ENCODE data around the gene KIAA0513.
A peak's percentile ranks its signal among the peaks of the same experiment; 100 is the strongest.

The KIAA0513 gene

DNA sequence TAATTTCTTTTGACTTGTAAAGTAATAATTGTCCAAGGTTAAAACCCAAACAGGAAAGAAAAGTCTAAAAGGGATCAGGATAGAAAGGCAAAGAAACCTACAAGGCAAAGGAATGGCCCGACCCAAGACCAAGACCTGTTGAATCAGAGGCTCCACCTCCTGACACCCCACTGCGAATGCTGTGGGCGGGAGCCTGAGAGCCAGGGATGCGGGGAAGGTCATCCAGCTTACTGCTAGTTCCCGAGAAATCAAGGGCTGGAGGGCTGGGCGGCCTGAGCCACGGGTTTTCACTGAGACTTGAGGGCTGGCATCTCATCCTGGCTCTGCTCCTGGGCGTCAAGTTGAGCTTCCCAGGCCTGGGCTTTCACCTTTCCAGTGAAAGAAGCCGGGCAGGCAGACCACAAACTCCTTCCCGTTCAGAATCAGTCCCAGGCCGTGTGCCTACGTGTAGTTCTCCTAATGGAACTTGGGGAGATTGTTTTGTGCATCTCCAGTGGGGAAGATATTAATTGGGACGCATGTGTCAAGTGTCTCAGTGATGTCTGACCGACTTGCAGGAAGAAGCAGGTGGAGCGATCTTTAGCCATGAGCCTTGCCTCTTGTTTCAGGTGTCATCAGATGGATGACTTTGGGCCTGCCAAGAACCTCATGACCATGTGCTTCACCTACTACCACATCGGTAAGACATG is 47.8 kb downstream of the KIAA0513 start:
- no peak for DNase-seq

DNA sequence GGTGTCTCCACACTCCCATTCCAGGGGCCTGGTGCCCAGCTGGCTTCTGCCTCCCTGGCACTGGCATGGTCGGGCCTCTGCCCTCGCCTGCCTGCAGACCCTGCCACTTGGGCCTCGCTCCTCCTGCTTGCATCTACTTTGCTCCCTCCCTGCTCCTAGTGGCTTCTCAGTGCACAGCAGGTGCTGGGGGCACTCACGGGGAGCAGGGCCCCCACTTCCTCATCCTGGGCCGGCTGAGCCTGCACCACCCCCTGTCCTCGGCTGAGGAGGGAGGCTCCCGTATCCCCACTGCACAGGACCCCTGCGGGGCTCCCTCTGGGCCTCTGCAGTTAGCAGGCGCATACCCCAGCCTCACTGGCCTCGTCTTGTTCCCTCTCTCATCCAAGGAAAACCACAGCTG is 49.4 kb downstream of the KIAA0513 start:
- DNase-seq, result no peak

GRCh38 chr16:85077576-85078125 is 50.1 kb downstream of the KIAA0513 start:
- DNase-seq, result no peak

DNA sequence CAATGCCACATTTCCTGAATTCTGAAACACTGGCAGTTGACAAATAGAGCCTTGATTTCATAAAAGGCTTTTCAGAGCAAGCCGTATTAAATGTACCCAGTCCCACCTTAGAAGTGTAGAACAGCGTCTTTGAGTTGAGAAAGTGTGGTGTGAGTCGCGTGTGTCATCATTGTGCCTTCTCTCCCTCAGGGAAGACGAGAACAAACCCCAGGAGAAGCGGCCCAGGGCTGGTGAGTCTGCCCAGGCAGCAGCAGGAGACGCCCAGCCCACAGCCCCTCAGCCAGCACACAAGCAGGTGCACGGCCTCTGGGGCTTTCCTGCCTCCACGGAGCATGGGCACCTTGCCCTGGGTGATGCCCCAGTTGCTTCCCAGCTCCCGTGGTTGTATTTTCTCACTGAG is 50.6 kb downstream of the KIAA0513 start:
- DNase-seq, result no peak

- DNase-seq, result no peak
These were observed 51.4 kb downstream of the KIAA0513 start for GRCh38 chr16:85078952-85079351.

DNA sequence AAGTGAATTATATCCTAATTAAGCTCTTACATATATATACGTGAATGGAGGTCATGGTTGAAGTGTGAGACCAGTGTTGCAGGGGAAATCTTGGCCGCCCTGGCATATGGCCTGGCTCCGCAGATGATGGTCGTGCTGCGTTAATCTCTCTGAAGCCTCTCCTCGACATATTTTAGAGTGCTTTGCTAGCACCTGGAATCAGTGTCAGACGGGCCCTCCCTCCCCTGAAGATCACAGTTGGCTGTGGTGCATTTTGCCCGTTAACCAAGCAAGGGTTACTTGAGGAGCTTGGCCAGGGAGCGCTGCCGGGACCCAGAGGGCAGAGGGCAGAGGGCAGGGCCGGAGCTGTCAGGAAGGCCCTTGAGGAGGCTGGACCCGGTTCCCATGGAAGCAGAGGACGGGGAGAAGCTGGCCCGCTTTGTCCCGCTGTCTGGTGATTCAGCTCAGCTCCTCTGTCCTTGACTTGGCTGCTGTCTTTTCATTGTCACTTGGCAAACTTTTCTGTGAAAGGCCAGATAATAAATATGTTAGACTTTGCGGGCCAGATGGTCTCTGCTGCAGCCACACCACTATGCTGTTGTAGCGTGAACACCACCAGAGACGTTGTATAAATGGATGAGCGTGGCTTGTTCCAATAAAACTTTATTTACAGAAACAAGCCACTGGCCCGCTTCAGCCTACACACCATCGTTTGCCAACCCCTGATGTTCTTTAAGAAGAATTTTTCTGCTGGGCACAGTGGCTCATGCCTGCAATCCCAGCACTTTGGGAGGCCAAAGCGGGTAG is 52.4 kb downstream of the KIAA0513 start:
- DNase-seq, result no peak

DNA sequence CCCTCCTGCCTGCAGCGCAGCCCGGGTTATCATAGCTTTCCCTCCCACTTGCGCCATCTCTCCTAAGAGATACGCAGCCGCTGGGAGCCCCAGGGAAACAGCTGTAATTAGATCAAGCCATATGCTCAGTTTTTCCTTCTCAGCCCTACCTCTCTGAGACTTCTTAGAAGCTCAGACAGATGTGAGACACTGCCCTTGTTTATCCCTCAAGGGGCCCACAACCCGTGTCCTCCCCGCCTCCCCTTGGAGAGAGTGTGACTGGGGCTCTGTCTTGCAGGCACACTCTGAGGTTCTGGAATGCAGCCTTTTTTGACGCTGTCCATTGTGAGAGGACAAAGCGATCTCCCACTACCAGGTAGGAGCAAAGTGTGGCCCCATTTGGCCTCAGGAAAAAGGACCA is 53.4 kb downstream of the KIAA0513 start:
- no peak for DNase-seq

- no peak for DNase-seq
These were observed 54.2 kb downstream of the KIAA0513 start for GRCh38 chr16:85081765-85082164.

GRCh38 chr16:85082173-85083050 is 54.8 kb downstream of the KIAA0513 start:
- no peak for DNase-seq

DNA sequence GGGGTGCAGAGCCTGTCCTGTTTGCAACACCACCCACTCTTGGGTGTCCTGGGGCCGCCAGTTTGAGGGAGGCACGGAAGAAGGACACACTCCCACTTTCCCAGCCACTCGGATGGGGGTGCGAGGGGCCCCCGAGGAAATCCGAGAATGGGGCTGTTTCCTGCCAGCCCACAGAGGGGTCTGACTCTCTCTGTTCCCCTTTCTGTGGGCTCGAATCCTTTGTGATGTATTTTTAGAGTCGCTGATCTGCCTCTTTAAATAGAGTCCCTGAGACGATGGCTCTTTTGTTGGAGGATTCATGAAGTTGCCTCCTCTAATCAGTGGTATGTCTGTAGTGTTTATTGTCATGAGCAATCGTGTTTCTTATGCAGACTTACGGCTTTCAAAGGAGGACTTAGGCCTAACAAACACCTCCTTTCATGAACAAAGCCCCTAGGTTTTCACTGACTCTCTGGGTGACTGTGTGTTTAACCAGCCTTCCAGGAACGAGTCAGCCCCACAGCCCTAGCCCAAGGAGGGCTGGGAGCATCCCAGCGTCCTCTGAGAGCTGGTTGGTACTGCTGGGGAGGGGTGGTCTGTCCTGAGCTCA is 55.5 kb downstream of the KIAA0513 start:
- DNase-seq, result no peak

DNA sequence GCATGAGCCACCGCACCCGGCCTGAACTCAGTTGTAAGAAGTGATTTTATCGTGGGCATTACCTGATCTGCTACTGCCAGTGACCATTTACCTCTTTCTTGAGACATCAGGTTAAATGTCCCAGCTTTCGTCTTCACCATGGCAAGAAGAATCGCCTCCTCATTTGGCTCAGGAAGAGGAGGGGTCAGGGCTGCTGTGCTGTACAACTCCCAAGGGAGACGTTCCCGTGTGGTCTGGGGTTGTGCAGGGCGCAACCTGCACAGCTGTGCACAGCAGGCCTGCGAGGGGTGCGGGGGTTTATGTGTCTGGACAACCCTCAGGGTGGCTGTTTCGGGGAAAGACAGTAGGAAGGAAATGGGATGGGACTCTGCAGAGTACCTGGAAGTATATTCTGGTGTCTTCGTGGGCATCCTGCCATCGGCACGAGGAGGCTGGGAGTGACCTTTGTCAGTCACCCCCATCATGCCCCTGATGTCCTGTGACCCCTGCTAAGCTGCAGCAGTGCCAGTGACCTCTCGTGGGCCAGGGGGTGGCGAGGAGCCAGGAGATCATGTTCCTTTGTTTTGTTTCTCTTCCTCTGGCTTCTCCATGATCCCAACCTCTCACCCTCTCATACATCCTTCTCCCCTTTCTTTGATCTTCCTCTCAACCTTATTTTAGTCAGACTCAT is 57.4 kb downstream of the KIAA0513 start:
- DNase-seq, result no peak

GRCh38 chr16:85085721-85086120 is 58.1 kb downstream of the KIAA0513 start:
- no peak for DNase-seq

- peak; percentile 71 for DNase-seq
These were observed 59.0 kb downstream of the KIAA0513 start for GRCh38 chr16:85086347-85087291.

DNA sequence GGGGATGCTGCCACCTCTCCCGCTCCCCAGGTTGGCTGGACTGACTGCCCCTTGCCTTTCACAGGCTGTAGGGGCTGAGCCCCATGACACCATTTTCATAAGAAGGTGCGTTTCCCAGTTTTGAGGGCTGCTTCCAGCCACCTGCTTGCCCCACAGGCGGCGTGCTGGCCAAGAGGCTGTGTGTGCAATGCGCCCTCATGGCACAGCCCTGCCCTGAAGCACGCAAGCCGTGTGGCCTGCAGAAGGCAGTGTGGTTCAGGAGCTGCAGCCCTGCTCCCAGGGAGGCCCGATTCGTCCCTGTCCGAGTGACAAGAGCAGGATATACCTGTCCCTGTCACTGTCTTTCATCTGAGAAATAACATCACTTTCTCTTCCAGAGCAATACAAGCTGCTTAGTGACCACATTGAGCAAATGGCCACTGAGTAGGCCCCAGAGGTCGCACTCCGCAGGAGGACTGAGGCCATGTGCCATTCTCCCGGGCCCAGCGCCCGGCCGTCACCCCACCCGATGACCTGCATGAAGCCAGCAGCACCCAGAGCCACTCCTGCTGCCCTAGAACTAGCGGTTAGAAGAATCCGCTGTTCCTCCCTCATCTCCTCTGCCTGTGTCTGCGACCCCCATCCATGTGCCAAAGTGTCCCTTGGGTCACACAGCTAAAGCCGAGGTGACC is 60.4 kb downstream of the KIAA0513 start:
- no peak for DNase-seq

DNA sequence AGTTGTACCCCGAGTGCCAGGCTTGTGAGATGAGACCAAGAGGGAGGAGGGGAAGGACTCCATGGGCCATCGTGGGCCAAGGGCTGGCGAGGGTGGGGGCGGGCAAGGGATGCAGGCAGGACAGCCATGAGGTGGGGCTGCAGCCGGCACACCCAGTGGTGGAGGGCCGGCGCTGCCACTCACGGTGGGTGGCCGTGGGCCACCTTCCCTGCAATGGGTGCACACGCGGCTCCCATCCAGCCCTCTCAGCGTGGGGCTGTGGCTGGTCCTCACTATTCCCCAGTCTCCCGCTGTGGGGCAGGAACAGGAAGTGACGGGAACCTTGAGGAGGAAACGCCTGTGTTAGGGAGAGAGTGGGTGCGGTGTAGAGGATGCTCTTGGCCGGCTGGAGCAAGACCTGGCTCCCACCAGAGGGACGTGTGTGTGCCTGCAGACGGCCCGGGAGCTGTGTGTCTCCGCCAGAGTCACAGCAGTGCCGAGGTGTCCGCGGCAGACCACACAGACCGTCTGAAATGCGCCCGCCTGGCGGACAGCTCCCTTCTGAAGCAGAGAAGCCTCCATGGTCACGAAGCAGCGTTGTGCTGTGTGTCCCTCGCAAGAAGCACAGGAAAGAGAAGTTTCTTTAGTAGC is 61.1 kb downstream of the KIAA0513 start:
- DNase-seq, result no peak

GRCh38 chr16:85089525-85089924 is 61.9 kb downstream of the KIAA0513 start:
- no peak for DNase-seq

- DNase-seq, result no peak
These were observed 62.6 kb downstream of the KIAA0513 start for GRCh38 chr16:85090181-85090580.

DNA sequence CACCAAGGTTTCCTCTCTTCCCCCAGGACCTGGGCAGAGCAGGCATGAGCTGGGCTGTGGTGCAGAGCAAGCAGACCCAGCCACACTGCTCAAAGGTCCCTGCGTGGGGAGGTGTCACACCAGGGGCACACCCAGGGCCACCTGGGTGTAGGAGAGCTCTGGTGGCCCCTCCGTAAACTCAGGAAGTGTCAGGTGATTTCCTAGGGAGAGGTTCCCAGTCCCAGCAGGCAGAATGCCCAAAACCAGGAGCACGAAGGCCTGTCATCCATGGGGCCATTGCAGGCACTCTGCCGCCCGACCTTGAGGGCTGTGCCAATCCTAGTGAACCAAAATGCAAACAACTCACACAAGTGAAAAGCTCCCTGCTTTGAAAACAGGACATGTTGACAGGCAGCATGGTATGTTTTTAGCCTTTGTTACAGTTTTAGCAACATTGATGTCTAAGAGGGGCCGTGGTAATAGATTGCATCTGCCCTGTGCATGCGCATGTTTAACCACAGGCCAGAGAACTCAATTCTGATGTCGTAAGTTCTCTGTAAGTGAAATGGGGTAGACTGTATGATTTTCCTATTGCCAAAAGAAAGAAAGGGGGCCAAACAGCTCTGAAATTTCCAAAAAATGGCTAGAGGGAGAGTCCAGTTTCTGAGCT is 63.4 kb downstream of the KIAA0513 start:
- peak; percentile 9 for DNase-seq

DNA sequence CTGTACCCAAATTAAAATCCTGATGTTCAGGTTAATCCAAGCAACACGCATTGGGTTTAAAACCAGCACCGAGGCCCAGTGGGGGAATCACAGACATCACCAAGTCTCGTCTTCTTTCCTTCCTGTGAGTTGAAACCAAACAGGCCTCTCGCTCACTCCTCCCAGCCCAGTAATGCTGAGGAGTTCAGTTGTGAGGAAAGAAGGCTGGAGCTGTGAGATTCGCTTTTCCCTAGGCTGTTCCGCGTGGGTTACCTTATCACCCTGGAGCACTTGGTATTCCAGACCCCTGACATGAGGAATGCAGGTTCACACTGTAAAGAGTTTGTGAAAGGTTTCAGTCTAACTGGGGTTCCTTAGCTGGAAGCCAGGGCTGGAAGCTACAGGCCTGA is 63.9 kb downstream of the KIAA0513 start:
- no peak for DNase-seq

Data from inflammatory macrophage treated with lipopolysaccharide for 4 hours (primary cell).